Measurements from ENCODE around the gene HBE1.

DNA sequence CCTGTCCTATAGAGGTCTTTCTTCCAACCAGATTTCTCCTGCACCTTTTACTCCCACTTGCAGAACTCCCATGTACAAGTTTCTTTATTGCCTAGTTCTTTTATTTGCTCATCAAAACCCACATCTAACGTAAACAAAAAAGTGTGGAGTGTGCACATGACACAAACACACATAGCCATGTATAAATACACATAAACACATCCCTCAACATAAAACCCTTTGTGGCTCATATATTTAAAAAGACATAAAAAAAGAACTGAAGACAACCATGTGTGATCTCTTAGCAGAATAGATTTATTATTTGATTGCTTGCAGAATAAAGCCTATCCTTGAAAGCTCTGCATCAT is 16.9 kb downstream of the HBE1 start:
- no peak for TF ChIP-seq POLR2AphosphoS5 (IDR thresholded peaks at IDR 0.05)
- TF ChIP-seq, protein P1, sequence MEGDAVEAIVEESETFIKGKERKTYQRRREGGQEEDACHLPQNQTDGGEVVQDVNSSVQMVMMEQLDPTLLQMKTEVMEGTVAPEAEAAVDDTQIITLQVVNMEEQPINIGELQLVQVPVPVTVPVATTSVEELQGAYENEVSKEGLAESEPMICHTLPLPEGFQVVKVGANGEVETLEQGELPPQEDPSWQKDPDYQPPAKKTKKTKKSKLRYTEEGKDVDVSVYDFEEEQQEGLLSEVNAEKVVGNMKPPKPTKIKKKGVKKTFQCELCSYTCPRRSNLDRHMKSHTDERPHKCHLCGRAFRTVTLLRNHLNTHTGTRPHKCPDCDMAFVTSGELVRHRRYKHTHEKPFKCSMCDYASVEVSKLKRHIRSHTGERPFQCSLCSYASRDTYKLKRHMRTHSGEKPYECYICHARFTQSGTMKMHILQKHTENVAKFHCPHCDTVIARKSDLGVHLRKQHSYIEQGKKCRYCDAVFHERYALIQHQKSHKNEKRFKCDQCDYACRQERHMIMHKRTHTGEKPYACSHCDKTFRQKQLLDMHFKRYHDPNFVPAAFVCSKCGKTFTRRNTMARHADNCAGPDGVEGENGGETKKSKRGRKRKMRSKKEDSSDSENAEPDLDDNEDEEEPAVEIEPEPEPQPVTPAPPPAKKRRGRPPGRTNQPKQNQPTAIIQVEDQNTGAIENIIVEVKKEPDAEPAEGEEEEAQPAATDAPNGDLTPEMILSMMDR (IDR thresholded peaks at IDR 0.05 in 8 of 11, conservative IDR thresholded peaks at IDR 0.05 in 3 of 11) = no peak
- TF ChIP-seq POLR2A (IDR thresholded peaks at IDR 0.05) = no peak

All from spleen (tissue), 7 donors.